D341Med (cell line): ENCODE data around the gene COQ8B.
A peak's percentile ranks its signal among the peaks of the same experiment; 100 is the strongest.

ENCODE experiments used
- DNase-seq: peaks from one replicate; pipeline ENCODE4 v3.0.0; 2012; ENCODE audit warnings: low spot score

The COQ8B gene

DNA sequence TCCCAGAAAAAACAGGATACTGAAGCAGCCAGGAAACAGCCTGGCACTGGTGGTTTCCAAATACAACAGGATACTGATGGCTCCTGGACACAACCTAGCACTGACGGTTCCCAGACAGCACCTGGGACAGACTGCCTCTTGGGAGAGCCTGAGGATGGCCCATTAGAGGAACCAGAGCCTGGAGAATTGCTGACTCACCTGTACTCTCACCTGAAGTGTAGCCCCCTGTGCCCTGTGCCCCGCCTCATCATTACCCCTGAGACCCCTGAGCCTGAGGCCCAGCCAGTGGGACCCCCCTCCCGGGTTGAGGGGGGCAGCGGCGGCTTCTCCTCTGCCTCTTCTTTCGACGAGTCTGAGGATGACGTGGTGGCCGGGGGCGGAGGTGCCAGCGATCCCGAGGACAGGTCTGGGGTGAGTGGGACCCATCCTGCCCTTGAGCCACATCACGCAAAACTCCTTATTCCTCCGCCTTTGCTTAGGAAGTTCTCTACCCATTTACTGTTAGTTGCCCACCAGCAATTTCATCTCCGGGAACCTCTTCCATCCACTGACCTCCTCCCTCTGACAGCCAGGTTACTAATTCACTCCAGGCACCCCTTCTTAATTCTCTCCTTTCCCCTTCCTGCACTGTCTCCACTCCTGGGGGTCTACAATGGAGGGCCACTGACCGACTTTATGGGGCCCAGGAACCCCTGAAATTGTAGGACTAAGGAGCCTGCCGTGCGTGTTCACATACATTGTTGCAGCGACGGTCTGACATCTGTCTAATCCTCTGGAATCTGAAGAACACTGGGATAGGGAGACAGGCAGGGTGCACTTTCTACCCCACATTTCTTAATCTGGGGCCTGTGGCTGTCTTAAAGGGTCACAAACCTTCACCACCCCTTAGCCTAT lies 1.4 kb upstream of the COQ8B start:
- DNase-seq = peak; percentile 56

- DNase-seq = no peak
Observed at GRCh38 chr19:40717325-40717879, 716 bp upstream of the COQ8B start.

DNA sequence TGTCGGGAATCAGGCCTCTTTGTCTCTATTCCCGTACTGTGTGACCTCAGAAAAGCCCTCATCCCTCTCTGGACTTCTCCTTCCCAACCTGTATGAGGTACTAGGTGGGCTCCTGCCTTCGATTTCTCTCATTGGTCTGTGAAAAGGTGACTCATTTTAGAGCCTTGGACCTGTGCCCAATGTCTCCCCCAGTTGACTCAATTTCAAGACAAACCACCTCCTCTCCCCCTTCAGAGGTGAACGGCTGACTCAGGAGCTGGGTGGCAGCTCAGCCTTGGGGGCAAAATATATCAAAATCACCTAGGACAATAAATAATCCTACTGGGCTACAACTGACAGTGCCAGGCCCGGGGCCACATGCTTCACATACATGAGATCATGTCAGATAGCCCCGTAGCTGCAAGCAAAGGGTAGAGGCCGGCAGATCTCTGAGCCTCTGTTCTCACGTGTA lies 630 bp downstream of the COQ8B start:
- no peak for DNase-seq

- peak; percentile 94 for DNase-seq
Observed at GRCh38 chr19:40714441-40715299, 2.0 kb downstream of the COQ8B start.

DNA sequence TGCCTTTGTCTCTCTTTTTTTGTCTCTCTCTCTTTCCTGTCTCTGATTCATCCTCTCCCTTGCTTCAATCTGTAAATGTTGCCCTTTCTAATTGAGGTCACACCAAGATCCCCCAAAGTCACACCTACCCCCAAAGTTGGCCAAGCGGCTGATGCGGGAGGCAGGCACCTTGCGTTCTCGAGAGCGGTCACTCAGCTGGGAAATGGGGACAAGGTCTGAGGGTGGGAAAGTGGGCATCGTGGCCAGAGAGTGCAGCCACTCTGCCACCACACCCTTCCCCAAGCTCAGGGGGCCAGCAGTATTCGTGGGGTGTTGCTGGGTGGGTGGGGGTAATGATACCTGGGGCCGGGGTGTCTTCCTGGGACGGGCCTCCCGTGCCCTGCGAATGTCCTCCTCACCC lies 2.7 kb downstream of the COQ8B start:
- DNase-seq = no peak

DNA sequence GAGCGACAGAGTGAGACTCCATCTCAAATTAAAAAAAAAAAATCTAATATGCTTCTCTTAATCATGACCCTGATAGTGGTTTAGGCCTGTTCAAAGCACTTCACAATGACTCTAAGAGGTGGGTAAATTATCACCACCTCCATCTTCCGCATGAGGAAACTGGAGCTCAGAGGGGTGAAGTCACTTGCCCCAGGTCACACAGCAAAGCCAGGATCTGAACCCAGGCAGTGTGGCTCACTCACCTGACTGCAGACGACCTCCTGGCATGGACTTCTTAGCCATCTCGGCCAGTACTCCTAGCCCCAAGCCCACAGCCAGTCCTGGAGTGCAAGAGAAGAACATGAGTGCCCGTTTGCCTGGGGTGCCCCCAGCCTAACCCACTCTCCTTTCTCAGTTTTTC lies 6.9 kb downstream of the COQ8B start:
- DNase-seq = no peak

DNA sequence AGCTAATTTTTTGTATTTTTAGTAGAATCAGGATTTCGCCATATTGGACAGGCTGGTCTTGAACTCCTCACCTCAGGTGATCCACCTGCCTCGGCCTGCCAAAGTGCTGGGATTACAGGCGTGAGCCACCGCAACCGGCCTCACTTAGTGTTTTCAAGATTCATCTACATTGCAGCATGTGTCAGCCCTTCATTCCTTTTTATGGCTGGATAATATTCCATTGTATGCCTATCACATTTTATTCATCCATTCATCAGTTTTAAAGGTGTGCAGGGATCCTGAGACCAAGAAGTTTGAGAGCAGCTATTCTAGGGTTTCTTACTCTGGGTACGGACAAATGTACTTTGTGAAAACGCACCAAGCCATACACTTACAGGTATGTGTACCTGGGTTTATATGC lies 9.1 kb downstream of the COQ8B start:
- no peak for DNase-seq

GRCh38 chr19:40705950-40706619 lies 10.6 kb downstream of the COQ8B start:
- DNase-seq = no peak

DNA sequence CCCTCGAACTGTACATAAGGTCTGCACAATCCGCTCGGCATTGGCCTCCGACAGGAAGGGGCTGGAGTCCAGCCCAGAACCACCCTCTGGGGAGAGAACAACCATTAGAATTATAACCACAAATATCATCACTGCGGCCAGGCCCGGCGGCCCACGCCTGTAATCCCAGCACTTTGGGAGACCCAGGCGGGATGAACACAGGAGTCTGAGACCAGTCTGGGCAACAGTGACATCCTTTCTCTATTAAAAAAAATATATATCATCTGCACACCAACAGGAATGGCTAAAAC lies 11.4 kb downstream of the COQ8B start:
- DNase-seq = no peak

- no peak for DNase-seq
Observed at GRCh38 chr19:40704491-40705361, 12.0 kb downstream of the COQ8B start.

DNA sequence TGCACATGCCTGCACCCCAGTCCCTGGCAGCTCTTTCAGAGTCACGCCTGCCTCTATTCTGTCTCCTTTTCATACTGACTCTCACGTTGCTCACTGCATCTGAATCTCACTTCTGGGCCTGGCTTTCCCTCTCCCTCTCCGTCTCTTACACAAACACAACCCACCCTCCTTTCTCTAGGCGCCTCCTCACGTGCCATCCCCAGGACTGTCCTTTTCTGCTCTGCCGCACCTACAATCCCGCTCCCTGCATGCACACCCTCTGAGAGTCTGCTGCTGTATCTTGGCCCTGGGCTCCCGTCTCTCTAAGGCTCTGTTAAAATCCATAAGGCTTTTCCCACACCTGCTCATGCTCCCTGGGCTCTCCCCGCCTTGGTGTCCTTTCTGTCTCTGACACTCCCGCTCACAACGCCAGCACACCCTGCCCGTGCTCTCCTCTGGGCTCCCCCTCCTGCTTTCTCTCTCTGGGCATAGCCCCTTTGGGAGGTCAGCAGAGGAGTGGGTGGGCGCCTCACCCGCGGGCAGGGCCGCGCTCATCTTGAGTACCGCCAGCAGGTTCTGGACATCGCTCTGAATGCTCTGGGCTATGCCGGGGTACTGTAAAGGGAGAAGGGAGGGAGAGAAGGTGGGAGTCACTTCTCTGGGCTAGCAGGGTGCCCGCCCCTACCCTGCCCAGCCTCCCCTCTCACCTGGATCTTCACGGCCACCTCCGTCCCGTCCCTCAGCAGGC lies 13.5 kb downstream of the COQ8B start:
- DNase-seq = no peak

DNA sequence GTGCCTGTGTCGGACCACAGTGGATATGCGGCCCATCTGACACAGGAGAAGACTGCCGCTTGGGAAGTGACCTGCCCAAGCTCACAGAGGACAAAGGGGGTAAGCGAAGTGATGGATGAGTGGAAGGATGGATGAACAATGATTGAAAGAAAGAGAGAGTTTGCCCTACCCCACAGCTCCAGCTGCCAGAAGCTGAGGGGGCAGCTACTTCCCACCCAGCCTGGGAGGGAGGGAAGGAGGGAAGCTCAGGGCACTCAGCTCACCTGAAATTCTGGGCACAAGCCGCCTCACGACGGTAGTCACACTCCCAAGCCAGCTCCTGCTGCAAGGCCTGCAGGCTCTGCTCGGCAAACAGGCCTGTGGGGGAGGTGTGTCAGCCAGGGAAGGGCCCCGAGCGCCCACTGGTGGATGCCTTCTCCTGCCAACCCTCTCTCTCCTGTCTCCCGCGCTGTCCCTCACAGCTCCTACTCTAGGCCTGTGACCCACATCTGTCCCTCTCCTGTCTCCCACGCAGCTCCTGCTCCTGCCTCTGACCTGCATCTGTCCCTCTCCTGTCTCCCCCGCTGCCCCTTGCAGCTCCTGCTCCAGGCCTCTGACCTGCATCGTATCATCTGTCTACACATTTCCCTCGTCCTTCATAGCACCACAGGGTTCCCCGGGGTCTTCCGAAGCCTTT lies 14.2 kb downstream of the COQ8B start:
- peak; percentile 89 for DNase-seq

- DNase-seq = no peak
Observed at GRCh38 chr19:40701758-40702157, 14.9 kb downstream of the COQ8B start.

- no peak for DNase-seq
Observed at GRCh38 chr19:40700083-40700482, 16.6 kb downstream of the COQ8B start.

DNA sequence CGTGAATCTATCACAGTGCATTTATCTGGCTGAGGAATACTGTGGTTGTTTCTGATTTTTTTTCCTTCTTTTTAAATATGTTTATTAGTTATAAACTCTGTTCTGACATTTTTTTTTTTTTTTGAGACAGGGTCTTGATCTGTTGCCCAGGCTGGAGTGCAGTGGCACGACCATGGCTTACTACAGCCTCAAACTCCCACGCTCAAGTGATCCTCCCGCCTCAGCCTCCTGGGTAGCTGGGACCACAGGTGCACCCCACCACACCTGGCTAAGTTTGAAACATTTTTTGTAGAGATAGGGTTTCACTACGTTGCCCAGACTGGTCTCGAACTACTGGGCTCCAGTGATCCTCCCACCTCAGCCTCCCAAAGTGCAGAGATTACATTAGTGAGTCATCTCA lies 19.7 kb downstream of the COQ8B start:
- DNase-seq = no peak

DNA sequence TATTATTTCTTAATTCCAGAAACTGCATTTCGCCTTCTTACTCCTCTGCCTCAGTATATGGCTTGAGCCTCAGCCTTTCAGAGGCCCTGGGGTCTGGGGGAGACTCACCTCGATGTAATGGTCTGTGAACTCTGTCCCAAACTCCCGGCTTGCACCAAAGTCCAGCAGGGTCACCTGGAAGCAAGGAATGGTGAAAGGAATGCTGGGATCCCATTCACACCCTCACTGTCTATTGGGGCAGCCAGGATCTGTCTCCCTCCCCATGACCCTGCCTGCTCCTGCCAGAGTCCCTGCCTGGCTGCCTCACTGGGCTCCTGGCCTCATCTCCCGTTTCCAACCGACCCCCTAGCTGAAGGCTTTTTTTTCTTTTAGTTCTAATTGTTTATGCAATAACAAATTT lies 20.8 kb downstream of the COQ8B start:
- peak; percentile 5 for DNase-seq

- no peak for DNase-seq
Observed at GRCh38 chr19:40693896-40694295, 22.8 kb downstream of the COQ8B start.

DNA sequence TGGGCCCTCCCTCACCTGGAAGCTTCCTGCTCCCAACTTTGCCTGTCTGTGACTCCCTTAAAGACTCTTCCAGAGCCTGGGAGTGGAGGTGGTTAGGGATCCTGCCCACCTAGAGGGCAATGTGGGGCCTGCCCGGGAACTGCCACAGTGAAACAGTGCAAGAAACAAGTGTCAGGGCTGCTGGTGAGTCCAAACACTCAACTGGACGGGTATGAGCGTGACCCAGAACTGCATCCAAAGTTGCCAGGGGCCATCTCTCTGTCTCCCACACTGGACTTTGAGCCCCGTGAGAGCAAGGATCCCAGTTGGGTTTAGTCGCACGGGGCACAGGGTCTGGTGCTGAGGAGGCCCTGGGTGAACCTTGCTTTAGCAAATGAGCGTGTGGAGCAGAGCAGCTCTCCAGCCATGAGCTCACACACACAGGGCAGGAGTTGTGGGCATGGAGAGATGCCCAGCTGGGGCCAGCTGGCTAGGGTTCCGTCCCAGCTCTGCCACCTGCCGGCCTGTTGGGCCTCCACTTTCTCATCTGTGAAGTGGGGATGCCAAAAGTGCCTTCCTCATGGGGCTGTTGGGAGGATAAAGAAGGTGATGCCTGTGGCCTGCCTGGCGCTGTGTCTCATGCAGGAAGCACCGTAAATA lies 23.4 kb downstream of the COQ8B start:
- no peak for DNase-seq

DNA sequence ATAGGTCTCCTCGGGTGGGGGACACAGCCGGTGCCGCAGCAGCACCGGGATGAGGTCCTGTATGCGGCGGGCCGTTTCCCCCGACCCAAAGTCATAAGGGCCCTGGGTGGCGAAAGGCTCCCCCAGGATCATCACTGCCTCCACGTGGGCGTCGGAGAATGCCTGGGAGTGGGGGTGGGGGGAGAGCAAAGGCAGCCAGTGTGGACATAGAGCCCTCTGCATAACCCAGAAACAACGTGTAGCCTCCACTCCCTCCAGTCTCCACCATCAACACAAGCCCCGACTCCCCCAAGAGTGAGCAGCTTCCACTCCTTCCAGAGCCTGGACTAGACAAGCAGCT lies 24.5 kb downstream of the COQ8B start:
- DNase-seq = no peak
